Fibroblast of lung (primary cell): ENCODE measurements around the gene TDRD7.

Experiments
- CTCF ChIP-seq, 2 donors: IDR thresholded peaks in 1 of 2; conservative IDR thresholded peaks in 1 of 2; 1 replicate in 1 of 2; 2 replicates in 1 of 2; pipeline ENCODE4 v1.5.1; 2011 to 2012; ENCODE audit warnings: low read length in 2 of 2, control low read depth in 1 of 2, inconsistent platforms in 1 of 2, low read depth in 1 of 2, mild to moderate bottlenecking in 1 of 2
- EZH2 ChIP-seq: IDR thresholded peaks from 2 replicates; pipeline ENCODE4 v1.5.1; 2012; ENCODE audit warnings: low read length, control low read depth, mild to moderate bottlenecking; ENCODE audit errors: missing control alignments

- peak; percentile 83 to 88 for TF ChIP-seq CTCF (conservative IDR thresholded peaks at IDR 0.05 in 1 of 2, IDR thresholded peaks at IDR 0.05 in 1 of 2; ENCODE audit: low read depth in 1 of 2, low read length in 2 of 2)
- no peak for TF ChIP-seq EZH2
These were observed 57.0 kb downstream of the TDRD7 start for GRCh38 chr9:97468658-97469448.
